HG03066 (cell line): ENCODE measurements around the gene DYNLT1.
"Not testable (repeated sequence)": the region's sequence is repeated elsewhere in the genome, so short reads cannot be mapped to it uniquely, and the experiment has no call there.

Experiments
- ATAC-seq: cut with Tn5 transposase; IDR thresholded peaks from one replicate; pipeline ENCODE4 v1.9.1; 2021; ENCODE audit warnings: low read depth; ENCODE audit not compliant: unreplicated experiment

The DYNLT1 gene

DNA sequence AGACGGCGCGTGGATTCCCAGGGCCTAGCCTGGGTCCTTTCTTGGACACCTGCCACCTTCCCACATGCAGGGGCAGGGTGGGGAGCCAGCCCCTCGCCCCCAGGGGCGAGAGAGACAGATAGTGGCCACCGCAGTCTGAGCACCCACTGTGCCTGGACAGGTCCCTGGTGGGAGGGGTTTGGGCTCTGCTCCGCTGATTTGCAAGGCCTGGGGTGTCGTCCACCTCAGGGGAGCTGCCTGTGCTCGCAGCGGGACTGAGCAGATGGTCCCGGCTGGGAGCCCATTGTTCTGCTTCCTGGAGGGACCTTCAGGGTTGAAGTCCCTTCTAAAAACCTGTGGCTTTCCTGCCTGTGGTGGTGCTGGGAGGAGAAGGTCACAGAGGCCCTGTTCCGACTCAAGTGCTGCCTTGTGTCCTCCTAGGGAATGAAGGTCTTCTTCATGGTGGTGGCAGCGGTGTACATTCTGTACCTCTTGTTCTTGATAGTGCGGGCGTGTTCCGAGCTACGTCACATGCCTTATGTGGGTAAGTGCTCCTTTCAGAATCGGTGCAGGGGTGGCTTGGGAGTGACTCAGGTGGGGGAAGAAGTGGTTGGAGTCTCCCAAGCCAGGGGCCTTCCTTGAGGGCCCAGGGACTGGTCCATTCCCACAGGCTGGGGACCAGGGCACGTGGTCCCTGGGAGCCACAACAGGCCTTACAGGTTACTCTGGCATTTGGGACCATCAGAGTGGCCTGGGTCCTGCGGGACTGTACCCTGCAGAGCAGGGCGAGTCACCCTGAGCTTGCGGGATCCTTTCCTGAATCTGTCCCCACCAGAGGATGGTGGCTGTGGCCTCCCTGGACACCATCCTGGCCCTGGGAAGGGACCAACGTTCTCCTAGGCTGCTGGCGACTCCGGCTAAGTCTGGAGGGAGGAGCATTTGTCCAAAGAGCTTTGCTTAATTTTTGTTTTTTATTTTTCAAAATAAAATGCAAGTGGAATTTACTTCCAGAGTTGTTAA, 19.6 kb downstream of the DYNLT1 start:
- ATAC-seq, result no peak

DNA sequence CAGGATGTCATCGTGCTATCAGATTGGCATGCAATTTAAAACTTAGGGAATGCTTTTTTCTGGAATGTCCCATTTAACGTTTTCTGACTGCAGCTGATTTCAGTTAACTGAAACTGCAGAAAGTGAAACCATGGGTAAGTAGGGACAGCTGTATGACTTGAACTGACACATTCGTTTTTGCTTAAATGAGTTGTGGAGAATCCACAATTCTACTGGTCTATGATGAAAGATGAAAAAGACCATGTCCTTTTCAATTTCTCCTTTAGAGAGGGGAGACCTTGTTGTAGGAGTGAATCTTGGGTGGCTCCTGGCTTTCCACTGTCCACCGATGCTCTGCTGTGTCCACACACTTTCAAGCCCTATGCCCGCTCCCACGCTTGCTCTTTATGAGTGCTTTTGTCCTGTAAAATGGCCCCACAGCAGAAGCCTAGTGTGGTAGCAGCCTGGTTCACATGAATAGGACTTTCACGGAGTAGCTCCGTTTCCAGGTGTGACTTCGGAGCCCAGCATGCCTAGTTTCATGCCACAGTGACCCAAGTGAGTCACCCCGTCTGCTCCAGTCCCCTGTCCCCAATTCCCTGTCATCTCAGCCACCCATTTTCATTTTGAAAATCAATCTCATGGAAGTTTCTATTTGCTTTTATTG, 21.9 kb downstream of the DYNLT1 start:
- no peak for ATAC-seq

DNA sequence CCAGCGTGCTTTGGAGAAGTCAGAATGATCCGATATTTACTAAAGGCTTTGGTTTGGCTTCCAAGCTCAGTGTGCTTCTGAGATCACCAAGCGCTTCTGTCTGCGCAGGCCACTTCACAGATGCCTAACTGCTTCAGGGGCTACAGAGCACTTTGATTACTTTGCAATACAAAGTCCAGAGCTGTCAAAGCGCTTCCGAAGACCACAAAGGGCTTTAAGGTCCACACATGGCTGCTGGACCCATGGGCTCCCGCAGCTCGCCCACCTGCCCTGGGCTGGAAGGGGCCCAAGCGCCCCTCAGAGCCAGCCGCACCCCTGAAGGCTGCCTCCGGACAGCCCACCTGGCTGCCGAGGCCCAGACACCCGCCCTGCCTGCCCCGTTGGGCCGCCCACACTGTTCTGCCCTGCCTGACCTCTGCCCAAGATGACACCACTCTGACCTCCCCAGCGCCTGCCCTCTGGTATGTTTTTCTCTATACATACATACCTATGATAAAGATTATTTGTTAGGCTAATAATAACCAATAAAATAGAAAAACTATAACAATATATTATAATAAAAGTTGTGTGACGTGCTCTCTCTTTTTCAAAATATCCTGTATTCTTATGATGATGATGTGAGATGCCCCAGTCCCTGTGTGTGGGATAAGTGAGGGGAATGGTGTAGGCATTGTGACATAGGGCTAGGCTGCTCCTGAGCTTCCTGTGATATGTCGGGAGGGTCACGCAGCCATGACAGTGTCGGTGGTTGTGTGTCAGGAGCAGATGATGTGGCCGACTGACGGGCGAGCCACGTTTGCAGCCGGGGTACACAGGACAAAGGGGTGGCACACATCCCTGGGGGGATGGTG, 22.6 kb downstream of the DYNLT1 start:
- no peak for ATAC-seq

GRCh38 chr6:158620963-158621693, 23.4 kb downstream of the DYNLT1 start:
- ATAC-seq, result no peak

GRCh38 chr6:158619922-158620801, 24.4 kb downstream of the DYNLT1 start:
- no peak for ATAC-seq

DNA sequence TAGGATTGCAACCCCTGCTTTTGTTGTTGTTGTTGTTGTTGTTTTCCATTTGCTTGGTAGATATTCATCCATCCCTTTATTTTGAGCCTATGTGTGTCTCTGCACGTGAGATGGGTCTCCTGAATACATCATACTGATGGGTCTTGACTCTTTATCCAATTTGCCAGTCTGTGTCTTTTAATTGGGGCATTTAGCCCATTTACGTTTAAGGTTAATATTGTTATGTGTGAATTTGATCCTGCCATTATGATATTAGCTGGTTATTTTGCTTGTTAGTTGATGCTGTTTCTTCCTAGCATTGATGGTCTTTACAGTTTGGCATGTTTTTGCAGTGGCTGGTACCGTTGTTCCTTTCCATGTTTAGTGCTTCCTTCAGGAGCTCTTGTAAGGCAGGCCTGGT, 26.3 kb downstream of the DYNLT1 start:
- not testable (repeated sequence) for ATAC-seq

DNA sequence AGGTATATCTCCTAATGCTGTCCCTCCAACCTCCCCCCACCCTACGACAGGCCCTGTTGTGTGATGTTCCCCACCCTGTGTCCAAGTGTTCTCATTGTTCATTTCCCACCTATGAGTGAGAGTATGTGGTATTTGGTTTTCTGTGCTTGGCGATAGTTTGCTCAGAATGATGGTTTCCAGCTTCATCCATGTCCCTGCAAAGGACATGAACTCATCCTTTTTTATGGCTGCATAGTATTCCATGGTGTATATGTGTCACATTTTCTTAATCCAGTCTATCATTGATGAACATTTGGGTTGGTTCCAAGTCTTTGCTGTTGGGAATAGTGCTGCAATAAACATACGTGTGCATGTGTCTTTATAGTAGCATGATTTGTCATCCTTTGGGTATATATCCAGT, 29.9 kb downstream of the DYNLT1 start:
- not testable (repeated sequence) for ATAC-seq

DNA sequence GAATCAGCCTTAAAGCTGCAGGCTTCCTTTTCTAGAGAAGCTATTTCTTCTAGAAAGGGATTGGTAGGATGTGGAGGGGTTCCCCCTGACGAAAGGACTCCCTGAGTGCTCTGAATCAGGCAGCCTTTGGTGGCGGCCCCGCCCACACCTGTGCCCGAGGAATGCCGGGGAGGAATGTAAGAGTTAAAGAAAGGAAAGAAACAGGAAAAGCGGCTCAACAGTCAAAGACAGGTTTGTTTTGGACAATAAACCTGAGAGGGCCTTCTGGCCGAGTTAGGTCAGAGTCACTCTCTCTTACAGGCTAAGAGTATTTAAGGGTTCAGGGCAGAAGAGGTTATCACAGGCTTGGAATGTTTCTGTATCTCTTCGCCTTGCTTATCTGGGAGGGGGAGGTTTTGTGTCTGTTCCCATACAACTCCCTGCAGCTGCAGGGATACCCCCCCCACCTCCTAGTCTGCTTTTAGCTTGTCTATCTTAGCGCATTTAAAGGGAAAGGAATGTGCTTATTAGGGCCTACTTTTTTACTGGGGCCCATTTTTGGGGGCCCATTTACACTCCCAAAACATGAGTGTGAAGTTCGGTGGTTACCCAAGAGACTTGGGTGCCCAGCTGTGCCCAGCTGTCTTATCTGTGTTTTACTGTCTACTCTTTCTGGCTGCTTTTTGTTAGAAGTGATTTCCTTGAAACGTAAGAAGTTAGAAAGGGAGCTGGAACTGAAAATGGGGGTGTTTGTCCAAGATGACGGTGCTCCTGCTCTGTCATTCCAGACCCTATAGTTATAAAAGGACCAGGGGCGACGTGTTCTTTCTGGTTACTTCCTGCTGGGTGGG, 32.8 kb downstream of the DYNLT1 start:
- ATAC-seq, result no peak

- no peak for ATAC-seq
Observed at GRCh38 chr6:158611039-158611438, 33.5 kb downstream of the DYNLT1 start.

DNA sequence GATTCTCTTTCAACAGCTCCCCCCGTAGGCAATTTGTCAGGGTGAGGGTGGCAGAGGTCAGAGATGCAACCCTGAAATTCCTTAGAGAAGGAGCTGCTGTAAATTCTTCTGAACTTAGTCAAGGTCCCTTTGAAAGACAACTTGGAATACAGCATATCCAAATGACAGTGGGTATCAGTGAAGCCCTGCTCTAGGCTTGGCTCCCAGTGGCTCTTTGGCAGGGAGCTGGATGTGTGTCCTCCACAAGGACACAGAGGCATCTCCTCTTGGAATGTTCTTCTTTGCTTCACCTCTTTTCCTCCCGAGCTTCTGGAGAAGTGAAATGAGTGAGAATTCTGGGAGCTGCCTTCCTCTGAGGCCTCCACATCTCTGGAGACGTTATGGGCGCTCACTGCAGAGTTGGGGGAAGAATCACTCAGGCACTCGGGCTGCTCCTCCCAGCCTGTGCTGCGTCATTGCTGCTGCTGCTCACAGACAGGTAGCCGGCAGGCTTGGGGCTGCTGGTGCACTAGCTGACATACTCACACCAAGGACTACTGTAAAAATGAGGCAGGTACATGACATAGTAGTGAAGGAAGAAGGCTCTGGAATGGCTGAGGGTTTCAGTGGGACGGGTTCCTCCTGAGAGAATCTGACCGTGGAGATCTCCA, 34.1 kb downstream of the DYNLT1 start:
- no peak for ATAC-seq

- ATAC-seq, result no peak
Observed at GRCh38 chr6:158609455-158610155, 34.9 kb downstream of the DYNLT1 start.

DNA sequence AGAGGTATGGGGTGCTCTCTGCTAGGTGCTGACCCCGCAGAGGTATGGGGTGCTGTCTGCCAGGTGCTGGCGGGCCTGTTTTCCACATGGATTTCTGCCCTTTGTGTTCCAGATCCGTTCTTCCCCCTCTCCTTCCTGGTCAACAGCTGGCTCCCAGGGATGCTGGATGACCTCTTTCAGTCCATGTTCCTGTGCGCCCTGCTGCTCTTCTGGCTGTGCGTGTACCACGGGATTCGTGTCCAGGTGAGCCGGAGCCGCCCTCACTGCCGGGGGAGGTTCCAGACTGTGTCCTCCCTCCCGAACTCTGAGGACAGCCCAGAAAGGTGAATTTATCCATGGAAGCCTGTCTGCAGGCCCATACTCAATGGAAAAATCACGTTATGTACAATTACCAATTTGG, 36.3 kb downstream of the DYNLT1 start:
- no peak for ATAC-seq

GRCh38 chr6:158607411-158608170, 37.0 kb downstream of the DYNLT1 start:
- ATAC-seq, result no peak

GRCh38 chr6:158606935-158607334, 37.6 kb downstream of the DYNLT1 start:
- ATAC-seq, result no peak

DNA sequence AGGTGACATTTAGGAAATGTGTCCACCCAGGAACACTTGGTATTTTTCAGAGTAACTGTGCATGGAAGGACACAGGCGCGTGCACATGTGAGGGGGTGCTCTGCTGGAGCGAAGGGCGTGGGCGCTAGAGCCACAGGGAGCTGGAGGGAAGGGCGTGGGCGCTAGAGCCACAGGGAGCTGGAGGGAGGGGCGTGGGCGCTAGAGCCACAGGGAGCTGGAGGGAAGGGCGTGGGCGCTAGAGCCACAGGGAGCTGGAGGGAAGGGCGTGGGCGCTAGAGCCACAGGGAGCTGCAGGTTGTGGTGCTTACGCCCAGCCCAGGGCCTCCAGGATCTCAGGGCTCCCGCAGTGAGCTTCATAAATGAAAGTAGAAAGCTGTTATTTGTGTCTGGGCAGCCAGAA, 38.5 kb downstream of the DYNLT1 start:
- ATAC-seq, result not testable (repeated sequence)

DNA sequence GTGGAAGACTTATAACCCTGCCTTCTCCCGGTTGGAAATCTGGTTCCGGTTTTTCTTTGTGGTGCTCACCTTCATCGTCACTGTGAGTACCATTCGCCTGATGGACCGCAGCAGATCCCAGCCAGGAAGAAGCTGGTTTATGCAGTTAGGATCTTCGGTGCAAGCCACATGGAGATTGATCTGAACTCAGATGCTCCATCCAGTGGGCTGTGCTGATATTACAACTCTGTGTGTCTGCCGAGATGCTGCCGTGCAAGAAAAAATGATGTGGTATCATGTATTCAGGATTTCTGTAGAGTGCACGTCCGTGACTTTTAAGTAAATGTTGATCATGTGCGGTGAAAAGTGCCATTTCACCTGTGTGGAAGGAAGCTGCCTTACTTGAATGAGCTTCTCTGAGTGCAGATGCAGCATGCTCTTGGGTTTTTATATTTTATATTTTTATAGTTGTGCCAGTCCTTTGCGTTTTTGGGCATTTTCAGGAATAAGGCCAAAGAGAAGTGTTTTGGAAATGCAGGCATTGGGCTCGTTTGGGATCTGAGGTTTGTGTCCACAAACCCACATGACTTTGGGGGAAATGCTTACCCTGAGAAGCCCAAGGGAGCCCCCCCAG, 39.2 kb downstream of the DYNLT1 start:
- ATAC-seq, result no peak
